H1 (cell line): Measurements from ENCODE around the gene CLEC19A. TPM values are rescaled to one million over a fixed set of nuclear protein-coding genes. Genes with fewer than 3 reads are reported as not detected.

Experiments used
- CTCF ChIA-PET: fragments of 300-600 bp; sonication (Branson Sonifier 250); formaldehyde crosslinking; loops from one replicate; lab custom pipeline; 2021; ENCODE audit not compliant: partially characterized antibody; lab: Charles Lee
- POLR2A ChIA-PET: fragments of 300-600 bp; sonication (Branson Sonifier 250); formaldehyde crosslinking; loops from one replicate; lab custom pipeline; 2021; ENCODE audit warnings: inconsistent platforms; ENCODE audit not compliant: partially characterized antibody; lab: Charles Lee
- DNase-seq, 2 experiments: peaks; one replicate each; pipeline versions ENCODE4 v3.0.0 to v3.0.0-alpha.2; 2010 to 2022; ENCODE audit warnings: low spot score in 2 of 2, low read depth in 1 of 2, mixed read lengths in 1 of 2
- FAIRE-seq: peaks from 2 replicates; lab custom pipeline; 2011; peaks lifted over from hg19 to GRCh38; lab: Jason Lieb, UNC
- H2AFZ ChIP-seq: 2 replicates; pipeline ENCODE4 v1.8.1; 2012; ENCODE audit warnings: low read length, inconsistent platforms
- H2AK5ac ChIP-seq: 2 replicates; pipeline ENCODE4 v1.6.1; 2013; ENCODE audit warnings: low read depth, low read length
- H2BK120ac ChIP-seq: replicated peaks from 2 replicates; pipeline ENCODE3; 2013; ENCODE audit warnings: low read depth, low read length, inconsistent platforms
- H2BK12ac ChIP-seq: 2 replicates; pipeline ENCODE4 v1.6.1; 2013; ENCODE audit warnings: low read depth, low read length
- H2BK15ac ChIP-seq: 2 replicates; pipeline ENCODE4 v1.6.1; 2013; ENCODE audit warnings: low read length
- H2BK20ac ChIP-seq: 2 replicates; pipeline ENCODE4 v1.6.1; 2013; ENCODE audit warnings: low read length
- H2BK5ac ChIP-seq: 2 replicates; pipeline ENCODE4 v1.6.1; 2013; ENCODE audit warnings: low read depth, low read length
- H3K14ac ChIP-seq: 2 replicates; pipeline ENCODE4 v1.6.1; 2013; ENCODE audit warnings: inconsistent platforms; ENCODE audit not compliant: insufficient read length
- H3K18ac ChIP-seq: 2 replicates; pipeline ENCODE4 v1.6.1; 2013; ENCODE audit warnings: low read length; ENCODE audit errors: extremely low read depth
- H3K23ac ChIP-seq: 2 replicates; pipeline ENCODE4 v1.6.1; 2013; ENCODE audit warnings: inconsistent platforms; ENCODE audit not compliant: insufficient read length
- H3K23me2 ChIP-seq: 2 replicates; pipeline ENCODE4 v1.6.1; 2013; ENCODE audit warnings: low read depth, low read length
- H3K27ac ChIP-seq: 2 replicates; pipeline ENCODE4 v1.6.1; 2011; ENCODE audit warnings: low read depth, low read length, inconsistent platforms
- H3K27me3 ChIP-seq, 4 experiments: replicated peaks in 1 of 4; 1 replicate in 1 of 4; 2 replicates in 3 of 4; pipeline versions ENCODE4 v1.6.1 to v1.8.1; 2011 to 2013; ENCODE audit warnings: low read length in 3 of 4, mild to moderate bottlenecking in 3 of 4, inconsistent platforms in 2 of 4, mixed read lengths in 2 of 4, moderate library complexity in 1 of 4; ENCODE audit not compliant: control insufficient read depth in 3 of 4, insufficient read depth in 3 of 4; ENCODE audit errors: extremely low read depth in 1 of 4
- H3K36me3 ChIP-seq, 4 experiments: 2 replicates each; pipeline versions ENCODE4 v1.6.1 to v1.8.1; 2011 to 2013; ENCODE audit warnings: mild to moderate bottlenecking in 4 of 4, low read length in 3 of 4, moderate library complexity in 2 of 4, control low read depth in 1 of 4, inconsistent platforms in 1 of 4; ENCODE audit not compliant: insufficient read depth in 4 of 4, control insufficient read depth in 2 of 4
- H3K4ac ChIP-seq: replicated peaks from 2 replicates; pipeline ENCODE3; 2013; ENCODE audit warnings: low read length, low read depth, mixed read lengths, inconsistent platforms; ENCODE audit not compliant: insufficient read length
- H3K4me1 ChIP-seq, 4 experiments: replicated peaks in 1 of 4; 1 replicate in 1 of 4; 2 replicates in 3 of 4; pipeline versions ENCODE4 v1.6.1 to v1.8.1; 2011 to 2013; ENCODE audit warnings: low read length in 3 of 4, inconsistent platforms in 2 of 4, mixed read lengths in 1 of 4; ENCODE audit not compliant: insufficient read depth in 4 of 4, control insufficient read depth in 3 of 4
- H3K4me2 ChIP-seq, 2 experiments: 2 replicates each; pipeline versions ENCODE4 v1.6.1 to v1.8.1; 2011 to 2013; ENCODE audit warnings: low read depth in 2 of 2, low read length in 2 of 2, control low read depth in 1 of 2, inconsistent platforms in 1 of 2, mild to moderate bottlenecking in 1 of 2; ENCODE audit not compliant: insufficient read depth in 1 of 2
- H3K4me3 ChIP-seq, 4 experiments: fragments of 200-600, 300-600 bp in 1 of 4; sonication (generic), shearing (Covaris generic), sonication (Bioruptor Twin) in 1 of 4; 2 replicates each; pipeline versions ENCODE4 v1.5.1 to v1.8.1; 2011 to 2016; ENCODE audit warnings: low read length in 4 of 4, low read depth in 3 of 4, control low read depth in 2 of 4, inconsistent platforms in 2 of 4, mild to moderate bottlenecking in 2 of 4, mixed read lengths in 1 of 4, moderate library complexity in 1 of 4; ENCODE audit not compliant: insufficient read depth in 2 of 4; ENCODE audit errors: extremely low read depth in 1 of 4
- H3K56ac ChIP-seq: replicated peaks from 2 replicates; pipeline ENCODE3; 2013; ENCODE audit warnings: low read depth, mild to moderate bottlenecking, mixed read lengths, low read length, inconsistent platforms; ENCODE audit not compliant: insufficient read length
- H3K79me1 ChIP-seq: 2 replicates; pipeline ENCODE4 v1.6.1; 2013; ENCODE audit warnings: low read depth, low read length, control low read depth
- H3K79me2 ChIP-seq, 2 experiments: 2 replicates each; pipeline versions ENCODE4 v1.6.1 to v1.8.1; 2012 to 2013; ENCODE audit warnings: low read length in 2 of 2, mild to moderate bottlenecking in 2 of 2, inconsistent platforms in 1 of 2; ENCODE audit not compliant: insufficient read depth in 2 of 2, control insufficient read depth in 1 of 2
- H3K9ac ChIP-seq, 4 experiments: replicated peaks in 1 of 4; 1 replicate in 1 of 4; 2 replicates in 3 of 4; pipeline versions ENCODE4 v1.6.1 to v1.8.1; 2011 to 2013; ENCODE audit warnings: low read depth in 3 of 4, low read length in 3 of 4, control low read depth in 2 of 4, mild to moderate bottlenecking in 2 of 4, moderate library complexity in 2 of 4, inconsistent platforms in 1 of 4; ENCODE audit errors: extremely low read depth in 1 of 4
- H3K9me3 ChIP-seq, 2 experiments: 2 replicates each; pipeline versions ENCODE4 v1.6.1 to v1.8.1; 2012 to 2013; ENCODE audit warnings: mild to moderate bottlenecking in 2 of 2, moderate library complexity in 2 of 2, control low read depth in 1 of 2, inconsistent platforms in 1 of 2, low read depth in 1 of 2, low read length in 1 of 2, mixed read lengths in 1 of 2; ENCODE audit not compliant: insufficient read depth in 2 of 2
- H4K20me1 ChIP-seq, 2 experiments: replicated peaks in 1 of 2; 2 replicates each; pipeline versions ENCODE3 to v1.8.1; 2011 to 2013; ENCODE audit warnings: inconsistent platforms in 2 of 2, low read length in 2 of 2, mild to moderate bottlenecking in 1 of 2; ENCODE audit not compliant: insufficient read depth in 2 of 2, control insufficient read depth in 1 of 2
- H4K5ac ChIP-seq: 2 replicates; pipeline ENCODE4 v1.6.1; 2013; ENCODE audit warnings: low read length, low read depth, mixed read lengths, inconsistent platforms; ENCODE audit not compliant: insufficient read length
- H4K8ac ChIP-seq: 2 replicates; pipeline ENCODE4 v1.8.0; 2013; ENCODE audit warnings: mild to moderate bottlenecking, moderate library complexity, low read length, inconsistent platforms; ENCODE audit not compliant: insufficient read depth; ENCODE audit errors: extremely low read depth
- H4K91ac ChIP-seq: replicated peaks from 2 replicates; pipeline ENCODE3; 2013; ENCODE audit warnings: low read length, mixed read lengths, inconsistent platforms; ENCODE audit not compliant: insufficient read length
- CBX8 ChIP-seq: fragments of 300-800, 300-1000 bp; sonication (generic); IDR thresholded peaks from 2 replicates; pipeline ENCODE4 v1.7.1; 2016; ENCODE audit warnings: low read depth, low read length, borderline replicate concordance
- CEBPB ChIP-seq: IDR thresholded peaks from 2 replicates; pipeline ENCODE4 v1.6.1; 2012; ENCODE audit warnings: low read depth, low read length
- CREB1 ChIP-seq: IDR thresholded peaks from 2 replicates; pipeline ENCODE4 v1.6.1; 2012; ENCODE audit warnings: inconsistent platforms
- FOSL1 ChIP-seq: IDR thresholded peaks from 2 replicates; pipeline ENCODE4 v1.6.1; 2011; ENCODE audit warnings: mild to moderate bottlenecking, low read depth, low read length, moderate library complexity; ENCODE audit not compliant: insufficient read depth
- GABPA ChIP-seq: IDR thresholded peaks from 2 replicates; pipeline ENCODE4 v1.6.1; 2011; ENCODE audit warnings: mild to moderate bottlenecking, low read length, moderate library complexity, borderline replicate concordance; ENCODE audit not compliant: insufficient read depth
- JUN ChIP-seq: IDR thresholded peaks from 2 replicates; pipeline ENCODE4 v1.6.1; 2011; ENCODE audit warnings: low read depth, mild to moderate bottlenecking, improper control_type of control experiment, low read length
- JUND ChIP-seq: IDR thresholded peaks from 2 replicates; pipeline ENCODE4 v1.6.1; 2011; ENCODE audit warnings: mild to moderate bottlenecking, improper control_type of control experiment, low read length
- NANOG ChIP-seq: IDR thresholded peaks from 2 replicates; pipeline ENCODE4 v1.6.1; 2011; ENCODE audit warnings: low read length, low read depth, mild to moderate bottlenecking, inconsistent platforms; ENCODE audit not compliant: insufficient read depth, poor library complexity, severe bottlenecking
- NRF1 ChIP-seq: IDR thresholded peaks from 2 replicates; pipeline ENCODE4 v1.6.1; 2011; ENCODE audit warnings: mild to moderate bottlenecking, low read depth, low read length, improper control_type of control experiment
- POLR2A ChIP-seq, 2 experiments: IDR thresholded peaks; 1 replicate in 1 of 2; 2 replicates in 1 of 2; pipeline ENCODE4 v1.6.1; 2011; ENCODE audit warnings: low read depth in 2 of 2, low read length in 2 of 2, mild to moderate bottlenecking in 2 of 2; ENCODE audit errors: control extremely low read depth in 1 of 2
- POLR2AphosphoS5 ChIP-seq: IDR thresholded peaks from 2 replicates; pipeline ENCODE4 v1.6.1; 2011; ENCODE audit warnings: low read depth, low read length
- POU5F1 ChIP-seq: IDR thresholded peaks from 2 replicates; pipeline ENCODE4 v1.6.1; 2011; ENCODE audit warnings: low read depth, mild to moderate bottlenecking, low read length, moderate library complexity
- RAD21 ChIP-seq, 2 experiments: IDR thresholded peaks in 1 of 2; conservative IDR thresholded peaks in 1 of 2; 2 replicates each; pipeline ENCODE4 v1.6.1; 2011; ENCODE audit warnings: low read depth in 2 of 2, low read length in 2 of 2, improper control_type of control experiment in 1 of 2, inconsistent platforms in 1 of 2, mild to moderate bottlenecking in 1 of 2, moderate library complexity in 1 of 2
- SIRT6 ChIP-seq: IDR thresholded peaks from one replicate; pipeline ENCODE4 v1.7.1; 2012; ENCODE audit warnings: low read length, inconsistent platforms
- TBP ChIP-seq: IDR thresholded peaks from 2 replicates; pipeline ENCODE4 v1.6.1; 2011; ENCODE audit warnings: low read depth, low read length, improper control_type of control experiment
- WGBS, 2 experiments: shearing (Covaris generic) in 1 of 2; methylation state at CpG; one replicate each; pipeline versions ENCODE4 v1.1.6 to v1.1.7; 2013 to 2015; ENCODE audit warnings: low lambda C conversion rate in 2 of 2, mixed read lengths in 2 of 2, inconsistent platforms in 1 of 2, low coverage in 1 of 2, missing lambda C conversion rate in 1 of 2; ENCODE audit not compliant: insufficient replicate concordance in 2 of 2, insufficient coverage in 1 of 2, insufficient read length in 1 of 2; ENCODE audit errors: extremely low coverage in 1 of 2, missing lambda C conversion rate in 1 of 2; 5-methylcytosine and 5-hydroxymethylcytosine counted together
- polyA plus RNA-seq, 7 experiments: library from polyadenylated mRNA; depleted of rRNA in 3 of 7; stranded (reverse) in 5 of 7; unstranded in 2 of 7; fragments of >200 nt in 5 of 7; fragments of 200-250 nt in 2 of 7; gene quantifications; 1 replicate in 5 of 7; 2 replicates in 1 of 7; 4 replicates in 1 of 7; pipeline versions ENCODE4 v1.2.1 to v1.2.3, GENCODE V29; 2011 to 2013; ENCODE audit warnings: missing spikeins in 2 of 7, mixed read lengths in 2 of 7
- total RNA-seq: library from RNA; stranded (reverse); fragmentation: NEBNext Ultra II Directional; extraction: Animal tissue kit (Norgen Biotek cat#: 25700); gene quantifications from 2 replicates; pipeline ENCODE4 v1.2.1, GENCODE V29; 2021
- TF ChIP-seq, protein P1 (sequence below): IDR thresholded peaks from 2 replicates; pipeline ENCODE4 v1.6.1; 2012; ENCODE audit warnings: inconsistent platforms

CLEC19A gene
- total and polyA plus RNA-seq, 2 of the 8 experiments (the other 6 are each of a cell fraction or from before 2014, with no cell fraction given), result 0.35 to 0.88 TPM

DNA sequence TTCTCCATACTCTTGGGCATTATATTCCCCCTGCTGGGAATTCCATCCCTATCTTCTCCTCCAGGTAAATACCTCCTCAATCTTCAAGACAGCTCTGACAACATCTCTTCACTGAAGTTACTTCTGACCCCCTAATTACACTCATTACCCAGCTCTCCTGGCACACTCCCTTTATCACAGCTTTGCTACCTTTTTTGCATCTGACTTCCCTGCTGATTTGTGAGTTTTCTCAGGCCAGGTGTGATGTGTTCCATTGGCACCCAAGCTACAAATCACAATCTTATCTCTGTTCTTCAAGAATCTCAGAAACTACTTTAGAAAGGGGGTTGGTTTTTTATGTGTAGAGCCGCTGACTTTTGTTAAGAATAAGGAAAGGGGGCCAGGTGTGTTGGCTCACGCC, 14.0 kb downstream of the CLEC19A start:
- H4K5ac ChIP-seq, result no peak overlapping the region
- no peak overlapping the region for H3K23ac ChIP-seq
- FAIRE-seq (no peak), DNase-seq (no peak)
- H3K4ac ChIP-seq, result no peak overlapping the region
- no peaks in the 10 kb centered on the region; the same call in 1 of the 2 replicates for H3K23me2 ChIP-seq
- no peaks in the 10 kb centered on the region for H3K79me2 ChIP-seq
- H3K27me3 ChIP-seq, result no peaks in the 10 kb centered on the region
- ChIA-PET CTCF (interaction anchor here (1.1 kb wide), 1 partner anchor 24 kb away, joined by 3 read pairs; no protein-coding TSS in a partner anchor), POLR2A (interaction anchor here (1.6 kb wide), 1 partner anchor 10 kb away, joined by 5 read pairs; no protein-coding TSS in a partner anchor)
- H3K18ac ChIP-seq, result no peak overlapping the region
- no peak overlapping the region for H2BK20ac ChIP-seq
- no peak overlapping the region for H3K9ac ChIP-seq
- no peaks in the 10 kb centered on the region for H4K20me1 ChIP-seq
- H3K9me3 ChIP-seq, result no peaks in the 10 kb centered on the region
- 83% methylated on average over 2 of the region's 2 CpGs; no CpG with 5 or more reads in 1 of the 2 experiments for WGBS, 2 experiments
- H3K27ac ChIP-seq, result no peak overlapping the region
- H3K56ac ChIP-seq, result no peak overlapping the region
- H3K79me1 ChIP-seq, result no peaks in the 10 kb centered on the region
- no peak overlapping the region for H2BK5ac ChIP-seq
- H3K14ac ChIP-seq, result no peak overlapping the region
- no peak overlapping the region for H3K4me2 ChIP-seq
- H2BK120ac ChIP-seq, result no peak overlapping the region
- no peaks in the 10 kb centered on the region for H3K4me1 ChIP-seq
- no peak overlapping the region for H3K4me3 ChIP-seq
- no peak overlapping the region for H2BK15ac ChIP-seq
- no peak overlapping the region for H2BK12ac ChIP-seq
- no peak overlapping the region for H2AK5ac ChIP-seq
- no peaks in the 10 kb centered on the region for H3K36me3 ChIP-seq
- no peak overlapping the region for H4K91ac ChIP-seq
- H4K8ac ChIP-seq, result no peak overlapping the region
- H2AFZ ChIP-seq, result no peak overlapping the region
- TF ChIP-seq POLR2A (IDR thresholded peaks at IDR 0.05; ENCODE audit: control extremely low read depth in 1 of 2, low read depth in 2 of 2, low read length in 2 of 2) (no peak), FOSL1 (no peak), POU5F1 (no peak), RAD21 (IDR thresholded peaks at IDR 0.05 in 1 of 2, conservative IDR thresholded peaks at IDR 0.05 in 1 of 2; ENCODE audit: low read depth in 2 of 2, low read length in 2 of 2) (no peak), POLR2AphosphoS5 (no peak), TBP (no peak), GABPA (no peak), JUND (no peak), CBX8 (no peak), SIRT6 (no peak), JUN (no peak), CEBPB (no peak), NANOG (no peak), NRF1 (no peak), CREB1 (no peak)
- TF ChIP-seq, protein P1, sequence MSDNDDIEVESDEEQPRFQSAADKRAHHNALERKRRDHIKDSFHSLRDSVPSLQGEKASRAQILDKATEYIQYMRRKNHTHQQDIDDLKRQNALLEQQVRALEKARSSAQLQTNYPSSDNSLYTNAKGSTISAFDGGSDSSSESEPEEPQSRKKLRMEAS, result no peak
